Neural cell (in vitro differentiated cells): Measurements from ENCODE around the gene SLFN12L.

Experiments
- EP300 ChIP-seq: fragments of 450-650 bp; conservative IDR thresholded peaks from 2 replicates; pipeline ENCODE4 v1.6.1; 2014; ENCODE audit warnings: antibody characterized with exemption, mild to moderate bottlenecking, moderate library complexity; ENCODE audit not compliant: poor library complexity, severe bottlenecking
- EZH2 ChIP-seq: fragments of 200-600, 300-800 bp; shearing (Covaris generic), sonication (generic); IDR thresholded peaks from 2 replicates; pipeline ENCODE4 v1.6.1; 2014; ENCODE audit warnings: antibody characterized with exemption, low read length, borderline replicate concordance, mild to moderate bottlenecking; ENCODE audit not compliant: insufficient read depth, poor library complexity, severe bottlenecking
- POLR2AphosphoS5 ChIP-seq: IDR thresholded peaks from 2 replicates; pipeline ENCODE4 v1.6.1; 2012
- SMC3 ChIP-seq: fragments of 450-650 bp; conservative IDR thresholded peaks from 2 replicates; pipeline ENCODE4 v1.6.1; 2014; ENCODE audit warnings: antibody characterized with exemption, mild to moderate bottlenecking, moderate library complexity; ENCODE audit not compliant: poor library complexity
- TF ChIP-seq, protein P1 (sequence below): fragments of 450-650 bp; IDR thresholded peaks from 2 replicates; pipeline ENCODE4 v1.5.1; 2014; ENCODE audit warnings: antibody characterized with exemption, mild to moderate bottlenecking, moderate library complexity; ENCODE audit not compliant: poor library complexity, severe bottlenecking

- TF ChIP-seq, protein P1, sequence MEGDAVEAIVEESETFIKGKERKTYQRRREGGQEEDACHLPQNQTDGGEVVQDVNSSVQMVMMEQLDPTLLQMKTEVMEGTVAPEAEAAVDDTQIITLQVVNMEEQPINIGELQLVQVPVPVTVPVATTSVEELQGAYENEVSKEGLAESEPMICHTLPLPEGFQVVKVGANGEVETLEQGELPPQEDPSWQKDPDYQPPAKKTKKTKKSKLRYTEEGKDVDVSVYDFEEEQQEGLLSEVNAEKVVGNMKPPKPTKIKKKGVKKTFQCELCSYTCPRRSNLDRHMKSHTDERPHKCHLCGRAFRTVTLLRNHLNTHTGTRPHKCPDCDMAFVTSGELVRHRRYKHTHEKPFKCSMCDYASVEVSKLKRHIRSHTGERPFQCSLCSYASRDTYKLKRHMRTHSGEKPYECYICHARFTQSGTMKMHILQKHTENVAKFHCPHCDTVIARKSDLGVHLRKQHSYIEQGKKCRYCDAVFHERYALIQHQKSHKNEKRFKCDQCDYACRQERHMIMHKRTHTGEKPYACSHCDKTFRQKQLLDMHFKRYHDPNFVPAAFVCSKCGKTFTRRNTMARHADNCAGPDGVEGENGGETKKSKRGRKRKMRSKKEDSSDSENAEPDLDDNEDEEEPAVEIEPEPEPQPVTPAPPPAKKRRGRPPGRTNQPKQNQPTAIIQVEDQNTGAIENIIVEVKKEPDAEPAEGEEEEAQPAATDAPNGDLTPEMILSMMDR: no peak
- TF ChIP-seq EZH2 (no peak), POLR2AphosphoS5 (no peak), EP300 (no peak), SMC3 (no peak)
Observed at GRCh38 chr17:35553310-35553709, 15.8 kb upstream of the SLFN12L start.
